Measurements from ENCODE around the gene SLIT3. TPM values are rescaled to one million over a fixed set of nuclear protein-coding genes. Genes with fewer than 3 reads are reported as not detected.

SLIT3 gene
- total RNA-seq, 1 experiment from 2014 or later, result 0.44 TPM

DNA sequence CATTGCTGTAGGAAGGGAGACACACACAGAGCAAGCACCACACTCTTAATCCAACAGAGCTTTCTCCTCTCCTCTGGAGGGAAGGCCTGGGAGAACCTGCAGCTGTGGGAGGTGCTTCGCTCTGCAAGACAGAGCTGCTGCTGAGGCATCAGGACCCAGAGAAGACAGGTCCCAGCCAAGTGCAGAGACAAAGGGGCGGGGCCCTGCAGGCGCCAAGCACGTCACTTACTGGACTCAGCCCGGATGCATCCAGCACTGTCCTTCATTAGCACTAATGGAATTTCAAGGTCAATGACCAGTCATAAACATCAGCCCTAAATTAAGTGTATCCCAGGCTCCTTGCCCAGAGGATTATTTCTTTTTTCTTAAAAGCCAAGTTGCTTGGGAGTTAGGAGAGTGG is 384.7 kb downstream of the SLIT3 start:
- H3K9me2 ChIP-seq (replicated peaks; ENCODE audit: low read length), result no peaks in the 10 kb centered on the region
- H2AFZ ChIP-seq (ENCODE audit: low read length), result no peak overlapping the region
- no peak overlapping the region for H3K4me2 ChIP-seq (ENCODE audit: low read length)
- H3K4me1 ChIP-seq (ENCODE audit: insufficient read depth, low read length), result no peaks in the 10 kb centered on the region
- ChIA-PET CTCF (no interaction called here), POLR2A (ENCODE audit: unreplicated experiment) (no interaction called here)
- BruUV-seq (replicated peaks), result no TSS peak
- H3F3A ChIP-seq (ENCODE audit: low read length, unreplicated experiment), result no peaks in the 10 kb centered on the region
- H4K20me1 ChIP-seq (ENCODE audit: low read length), result no peaks in the 10 kb centered on the region
- ATAC-seq, result no peak
- intact Hi-C loops (cut with micrococcal nuclease), result no loop called here
- DNase-seq, result no peak
- no peaks in the 10 kb centered on the region for H3K36me3 ChIP-seq (ENCODE audit: low read depth, low read length)
- H3K4me3 ChIP-seq (ENCODE audit: low read length), result no peak overlapping the region
- H3K79me2 ChIP-seq (ENCODE audit: low read length), result no peaks in the 10 kb centered on the region
- H3K9me3 ChIP-seq (ENCODE audit: low read length), result no peaks in the 10 kb centered on the region
- no peak overlapping the region for H3K9ac ChIP-seq (ENCODE audit: low read length)
- peaks cover 85% of the 10 kb centered on the region for H3K27me3 ChIP-seq (ENCODE audit: low read length)
- TF ChIP-seq EZH2phosphoT487 (IDR thresholded peaks at IDR 0.05; ENCODE audit: borderline replicate concordance, low read length), result no peak
- TF ChIP-seq CTCF (conservative IDR thresholded peaks at IDR 0.05; ENCODE audit: low read depth, low read length), result no peak
- no peak overlapping the region for H3K27ac ChIP-seq (ENCODE audit: low read length)

DNA sequence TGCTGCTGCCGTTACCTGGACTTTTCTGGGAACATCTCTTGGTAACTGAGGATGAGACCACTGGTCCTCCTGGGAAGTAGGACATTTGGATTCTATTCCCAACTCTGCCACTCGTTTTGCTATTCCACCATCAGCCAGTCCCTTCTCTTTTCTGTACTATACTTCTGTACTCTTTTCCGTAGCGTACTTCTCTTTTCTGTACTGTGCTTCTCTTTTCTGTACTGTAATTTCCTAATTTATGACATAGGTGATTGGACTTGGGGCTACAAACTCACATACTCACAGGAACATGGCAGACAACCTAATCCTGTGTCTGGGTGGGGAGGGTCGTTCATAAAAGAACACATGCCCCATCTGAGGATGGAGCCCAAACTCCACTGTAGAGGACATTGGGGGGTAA is 386.4 kb downstream of the SLIT3 start:
- H2AFZ ChIP-seq (ENCODE audit: low read length), result no peak overlapping the region
- intact Hi-C loops (cut with micrococcal nuclease), result no loop called here
- TF ChIP-seq EZH2phosphoT487 (IDR thresholded peaks at IDR 0.05; ENCODE audit: borderline replicate concordance, low read length) (no peak), CTCF (conservative IDR thresholded peaks at IDR 0.05; ENCODE audit: low read depth, low read length) (no peak), EZH2 (IDR thresholded peaks at IDR 0.05; ENCODE audit: low read length, unreplicated experiment) (no peak)
- ChIA-PET POLR2A (ENCODE audit: unreplicated experiment) (no interaction called here), CTCF (no interaction called here)
- DNase-seq (no peak), ATAC-seq (no peak)
- no peaks in the 10 kb centered on the region for H3K9me2 ChIP-seq (replicated peaks; ENCODE audit: low read length)
- no peaks in the 10 kb centered on the region for H3K4me1 ChIP-seq (ENCODE audit: insufficient read depth, low read length)
- no peak overlapping the region for H3K4me2 ChIP-seq (ENCODE audit: low read length)
- no peaks in the 10 kb centered on the region for H3K79me2 ChIP-seq (ENCODE audit: low read length)
- H3K36me3 ChIP-seq (ENCODE audit: low read depth, low read length), result no peaks in the 10 kb centered on the region
- H3K27ac ChIP-seq (ENCODE audit: low read length), result no peak overlapping the region
- H4K20me1 ChIP-seq (ENCODE audit: low read length), result no peaks in the 10 kb centered on the region
- H3F3A ChIP-seq (ENCODE audit: low read length, unreplicated experiment), result no peaks in the 10 kb centered on the region
- H3K9me3 ChIP-seq (ENCODE audit: low read length), result no peaks in the 10 kb centered on the region
- H3K4me3 ChIP-seq (ENCODE audit: low read length), result no peak overlapping the region
- H3K27me3 ChIP-seq (ENCODE audit: low read length), result peaks cover 82% of the 10 kb centered on the region
- BruUV-seq (replicated peaks), result no TSS peak
- H3K9ac ChIP-seq (ENCODE audit: low read length), result no peak overlapping the region

DNA sequence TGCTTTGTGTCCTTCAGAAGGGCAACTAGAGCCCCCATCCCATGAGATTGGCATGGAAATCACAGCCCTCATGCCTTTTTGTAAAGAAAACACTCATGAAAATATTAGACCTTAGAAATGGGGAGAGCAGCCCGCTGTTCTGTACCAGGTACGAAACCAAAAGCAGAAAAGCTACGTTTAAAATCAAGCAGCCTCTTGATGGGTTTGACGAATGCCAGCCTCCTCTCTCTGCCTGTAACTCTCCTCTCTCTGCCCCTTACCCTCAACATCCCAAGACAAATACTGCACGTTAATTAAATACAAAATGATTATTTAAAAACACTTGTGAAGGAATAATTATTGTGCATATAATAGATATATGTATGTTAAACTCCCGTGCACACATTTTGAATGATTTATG is 390.1 kb downstream of the SLIT3 start:
- H3K36me3 ChIP-seq (ENCODE audit: low read depth, low read length), result no peaks in the 10 kb centered on the region
- TF ChIP-seq EZH2 (IDR thresholded peaks at IDR 0.05; ENCODE audit: low read length, unreplicated experiment) (no peak), CTCF (conservative IDR thresholded peaks at IDR 0.05; ENCODE audit: low read depth, low read length) (no peak), EZH2phosphoT487 (IDR thresholded peaks at IDR 0.05; ENCODE audit: borderline replicate concordance, low read length) (no peak)
- H3K9me2 ChIP-seq (replicated peaks; ENCODE audit: low read length), result no peaks in the 10 kb centered on the region
- H3K9ac ChIP-seq (ENCODE audit: low read length), result no peak overlapping the region
- POLR2A ChIA-PET (ENCODE audit: unreplicated experiment), result no interaction called here
- no peak overlapping the region for H3K4me2 ChIP-seq (ENCODE audit: low read length)
- intact Hi-C loops (cut with micrococcal nuclease), result no loop called here
- H3F3A ChIP-seq (ENCODE audit: low read length, unreplicated experiment), result no peaks in the 10 kb centered on the region
- DNase-seq, result no peak
- no peak for ATAC-seq
- H4K20me1 ChIP-seq (ENCODE audit: low read length), result no peaks in the 10 kb centered on the region
- H3K27ac ChIP-seq (ENCODE audit: low read length), result no peak overlapping the region
- H3K4me1 ChIP-seq (ENCODE audit: insufficient read depth, low read length), result no peaks in the 10 kb centered on the region
- no peaks in the 10 kb centered on the region for H3K9me3 ChIP-seq (ENCODE audit: low read length)
- H3K4me3 ChIP-seq (ENCODE audit: low read length), result no peak overlapping the region
- BruUV-seq (replicated peaks), result no TSS peak
- CTCF ChIA-PET, result no interaction called here
- no peaks in the 10 kb centered on the region for H3K79me2 ChIP-seq (ENCODE audit: low read length)
- H2AFZ ChIP-seq (ENCODE audit: low read length), result no peak overlapping the region
- H3K27me3 ChIP-seq (ENCODE audit: low read length), result peaks cover 77% of the 10 kb centered on the region

All from PC-3 (cell line).